OCI-LY1 (cell line): Measurements from ENCODE around the gene ASTN1.
"Not testable (repeated sequence)": the region's sequence is repeated elsewhere in the genome, so short reads cannot be mapped to it uniquely, and the experiment has no call there.

ENCODE experiments used
- H2AFZ ChIP-seq: fragments of 200-600 bp; sonication (generic), shearing (Covaris generic); 2 replicates; pipeline ENCODE4 v1.6.0; 2014; ENCODE audit warnings: antibody characterized with exemption, mild to moderate bottlenecking, low read length
- H3F3A ChIP-seq: fragments of 200-600 bp; sonication (generic), shearing (Covaris generic); 2 replicates; pipeline ENCODE4 v1.6.0; 2014; ENCODE audit warnings: mild to moderate bottlenecking, antibody characterized with exemption, low read length, moderate library complexity; ENCODE audit not compliant: insufficient read depth
- H3K27ac ChIP-seq: fragments of 200-600 bp; sonication (generic); 2 replicates; pipeline ENCODE4 v1.5.1; 2014; ENCODE audit warnings: low read length, mixed run types, mild to moderate bottlenecking, low read depth; ENCODE audit not compliant: poor library complexity, severe bottlenecking
- H3K27me3 ChIP-seq: fragments of 200-600 bp; sonication (generic); 2 replicates; pipeline ENCODE4 v1.6.0; 2014; ENCODE audit warnings: antibody characterized with exemption, mild to moderate bottlenecking, low read length, moderate library complexity; ENCODE audit not compliant: insufficient read depth
- H3K36me3 ChIP-seq: fragments of 200-600 bp; sonication (generic); 2 replicates; pipeline ENCODE4 v1.6.1; 2014; ENCODE audit warnings: mild to moderate bottlenecking, antibody characterized with exemption, low read length, moderate library complexity, mixed read lengths; ENCODE audit not compliant: insufficient read depth
- H3K4me1 ChIP-seq: fragments of 200-600 bp; sonication (generic); 2 replicates; pipeline ENCODE4 v1.5.1; 2014; ENCODE audit warnings: mild to moderate bottlenecking, low read length, moderate library complexity; ENCODE audit not compliant: insufficient read depth, severe bottlenecking
- H3K4me2 ChIP-seq: fragments of 200-600 bp; sonication (generic), shearing (Covaris generic); 2 replicates; pipeline ENCODE4 v1.6.1; 2014; ENCODE audit warnings: low read length
- H3K4me3 ChIP-seq: fragments of 200-600 bp; sonication (generic); 2 replicates; pipeline ENCODE4 v1.5.1; 2014; ENCODE audit warnings: low read length, low read depth, mild to moderate bottlenecking, mixed read lengths; ENCODE audit not compliant: poor library complexity, severe bottlenecking
- H3K79me2 ChIP-seq: fragments of 200-600 bp; shearing (Covaris generic); 2 replicates; pipeline ENCODE4 v1.6.1; 2016; ENCODE audit warnings: mixed run types, low read length, mixed read lengths; ENCODE audit not compliant: insufficient read depth
- H3K9ac ChIP-seq: fragments of 200-600 bp; sonication (generic), shearing (Covaris generic); 2 replicates; pipeline ENCODE4 v1.6.1; 2014; ENCODE audit warnings: mild to moderate bottlenecking, low read length, mixed read lengths
- H3K9me2 ChIP-seq: fragments of 200-600 bp; sonication (generic), shearing (Covaris generic); 2 replicates; pipeline ENCODE4 v1.6.1; 2014; ENCODE audit warnings: low read depth, mild to moderate bottlenecking, low read length, mixed read lengths
- H3K9me3 ChIP-seq: fragments of 200-600 bp; shearing (Covaris generic); 2 replicates; pipeline ENCODE4 v1.6.1; 2014; ENCODE audit warnings: low read length, mixed read lengths
- H4K20me1 ChIP-seq: fragments of 200-600 bp; sonication (generic), shearing (Covaris generic); 2 replicates; pipeline ENCODE4 v1.6.0; 2016; ENCODE audit warnings: mild to moderate bottlenecking, low read length; ENCODE audit not compliant: insufficient read depth
- CTCF ChIP-seq: fragments of 200-600 bp; sonication (generic), shearing (Covaris generic); IDR thresholded peaks from 2 replicates; pipeline ENCODE4 v1.5.1; 2017; ENCODE audit warnings: mild to moderate bottlenecking, antibody characterized with exemption, low read length, moderate library complexity, mixed read lengths
- EZH2 ChIP-seq: fragments of 200-600 bp; sonication (generic), shearing (Covaris generic); IDR thresholded peaks from 2 replicates; pipeline ENCODE4 v1.8.0; 2017; ENCODE audit warnings: borderline replicate concordance, mixed run types, mild to moderate bottlenecking, antibody characterized with exemption, low read length, moderate library complexity, mixed read lengths

ASTN1 gene

GRCh38 chr1:177077734-177078499 lies 86.6 kb downstream of the ASTN1 start:
- H3K27me3 ChIP-seq = no peaks in the 10 kb centered on the region
- H3K9ac ChIP-seq = no peak overlapping the region
- H3K4me3 ChIP-seq = no peak overlapping the region
- no peaks in the 10 kb centered on the region for H3K9me2 ChIP-seq
- no peaks in the 10 kb centered on the region for H3K9me3 ChIP-seq
- no peaks in the 10 kb centered on the region for H3F3A ChIP-seq
- no peaks in the 10 kb centered on the region for H4K20me1 ChIP-seq
- no peak overlapping the region for H3K4me2 ChIP-seq
- no peaks in the 10 kb centered on the region for H3K4me1 ChIP-seq
- H3K27ac ChIP-seq = no peak overlapping the region
- no peak overlapping the region for H2AFZ ChIP-seq
- TF ChIP-seq EZH2 (no peak), CTCF (no peak)
- H3K36me3 ChIP-seq = no peaks in the 10 kb centered on the region
- H3K79me2 ChIP-seq = no peaks in the 10 kb centered on the region

GRCh38 chr1:177077006-177077405 lies 87.5 kb downstream of the ASTN1 start:
- Histone ChIP-seq H3K9ac (no peak overlapping the region), H3K27me3 (no peaks in the 10 kb centered on the region), H2AFZ (no peak overlapping the region), H4K20me1 (no peaks in the 10 kb centered on the region), H3K4me3 (no peak overlapping the region), H3K79me2 (no peaks in the 10 kb centered on the region), H3F3A (no peaks in the 10 kb centered on the region), H3K9me2 (no peaks in the 10 kb centered on the region), H3K9me3 (no peaks in the 10 kb centered on the region), H3K4me1 (no peaks in the 10 kb centered on the region), H3K4me2 (no peak overlapping the region), H3K36me3 (no peaks in the 10 kb centered on the region), H3K27ac (no peak overlapping the region)
- TF ChIP-seq EZH2 = no peak
- no peak for TF ChIP-seq CTCF

GRCh38 chr1:177074811-177075210 lies 89.7 kb downstream of the ASTN1 start:
- H3F3A ChIP-seq, H3K79me2 ChIP-seq, H3K9me2 ChIP-seq, H4K20me1 ChIP-seq, H3K27ac ChIP-seq, H3K9me3 ChIP-seq, H3K27me3 ChIP-seq, H3K36me3 ChIP-seq, H3K4me2 ChIP-seq, H3K4me1 ChIP-seq, H2AFZ ChIP-seq, H3K4me3 ChIP-seq, H3K9ac ChIP-seq: not testable (repeated sequence)

GRCh38 chr1:177069490-177069889 lies 95.0 kb downstream of the ASTN1 start:
- H3K9ac ChIP-seq = no peak overlapping the region
- no peak overlapping the region for H3K4me2 ChIP-seq
- H3K9me3 ChIP-seq = no peaks in the 10 kb centered on the region
- H3K4me3 ChIP-seq = no peak overlapping the region
- H3F3A ChIP-seq = no peaks in the 10 kb centered on the region
- no peak overlapping the region for H3K27ac ChIP-seq
- no peaks in the 10 kb centered on the region for H3K27me3 ChIP-seq
- no peaks in the 10 kb centered on the region for H3K4me1 ChIP-seq
- no peak overlapping the region for H2AFZ ChIP-seq
- no peaks in the 10 kb centered on the region for H4K20me1 ChIP-seq
- H3K9me2 ChIP-seq = no peaks in the 10 kb centered on the region
- no peaks in the 10 kb centered on the region for H3K36me3 ChIP-seq
- TF ChIP-seq CTCF = no peak
- TF ChIP-seq EZH2 = no peak
- no peaks in the 10 kb centered on the region for H3K79me2 ChIP-seq
